Suppressor macrophage (primary cell): ENCODE measurements around the gene CCDC183.
"Not testable (repeated sequence)": the region's sequence is repeated elsewhere in the genome, so short reads cannot be mapped to it uniquely, and the experiment has no call there.

ENCODE experiments used
- DNase-seq, 4 experiments: peaks; one replicate each; pipeline ENCODE4 v3.0.0-alpha.2; 2020 to 2022

The CCDC183 gene

DNA sequence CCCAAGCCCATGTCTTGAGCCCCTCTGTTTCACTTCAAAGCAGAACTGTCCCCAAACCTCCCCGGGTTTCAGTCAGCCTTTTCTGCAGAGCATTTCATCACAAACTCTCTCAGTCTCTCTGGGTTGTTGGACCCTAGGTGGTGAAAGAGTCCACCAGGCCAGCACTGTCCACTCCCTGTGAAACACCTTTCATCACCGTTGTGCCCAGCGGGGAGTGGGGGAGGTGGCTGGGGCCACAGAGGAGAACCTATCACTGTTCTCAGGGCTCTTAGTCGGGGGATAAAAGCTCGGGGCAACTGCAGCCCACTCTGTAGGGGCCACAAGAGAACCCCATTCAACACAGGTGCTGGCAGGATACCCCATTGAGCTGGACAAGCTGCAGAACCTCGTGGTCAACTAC, 6.2 kb downstream of the CCDC183 start:
- no peak for DNase-seq

DNA sequence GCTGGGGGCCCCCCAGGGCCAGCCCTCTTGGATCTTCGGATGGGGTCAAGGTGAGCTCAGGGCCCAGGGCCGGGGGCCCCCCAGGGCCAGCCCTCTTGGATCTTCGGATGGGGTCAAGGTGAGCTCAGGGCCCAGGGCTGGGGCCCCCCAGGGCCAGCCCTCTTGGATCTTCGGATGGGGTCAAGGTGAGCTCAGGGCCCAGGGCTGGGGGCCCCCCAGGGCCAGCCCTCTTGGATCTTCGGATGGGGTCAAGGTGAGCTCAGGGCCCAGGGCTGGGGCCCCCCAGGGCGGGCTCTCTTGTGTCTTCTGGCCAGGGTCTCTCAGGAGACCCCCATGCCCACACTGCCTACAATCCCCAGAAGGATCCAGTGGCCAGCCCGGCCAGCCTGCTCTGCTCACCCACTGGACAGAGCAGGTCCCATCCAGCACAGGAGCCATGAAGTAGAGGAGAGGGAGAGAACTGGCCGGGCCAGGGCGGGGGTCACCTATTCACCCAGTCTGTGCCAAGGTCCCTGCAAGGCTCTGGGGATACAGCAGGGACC, 6.9 kb downstream of the CCDC183 start:
- not testable (repeated sequence) for DNase-seq

DNA sequence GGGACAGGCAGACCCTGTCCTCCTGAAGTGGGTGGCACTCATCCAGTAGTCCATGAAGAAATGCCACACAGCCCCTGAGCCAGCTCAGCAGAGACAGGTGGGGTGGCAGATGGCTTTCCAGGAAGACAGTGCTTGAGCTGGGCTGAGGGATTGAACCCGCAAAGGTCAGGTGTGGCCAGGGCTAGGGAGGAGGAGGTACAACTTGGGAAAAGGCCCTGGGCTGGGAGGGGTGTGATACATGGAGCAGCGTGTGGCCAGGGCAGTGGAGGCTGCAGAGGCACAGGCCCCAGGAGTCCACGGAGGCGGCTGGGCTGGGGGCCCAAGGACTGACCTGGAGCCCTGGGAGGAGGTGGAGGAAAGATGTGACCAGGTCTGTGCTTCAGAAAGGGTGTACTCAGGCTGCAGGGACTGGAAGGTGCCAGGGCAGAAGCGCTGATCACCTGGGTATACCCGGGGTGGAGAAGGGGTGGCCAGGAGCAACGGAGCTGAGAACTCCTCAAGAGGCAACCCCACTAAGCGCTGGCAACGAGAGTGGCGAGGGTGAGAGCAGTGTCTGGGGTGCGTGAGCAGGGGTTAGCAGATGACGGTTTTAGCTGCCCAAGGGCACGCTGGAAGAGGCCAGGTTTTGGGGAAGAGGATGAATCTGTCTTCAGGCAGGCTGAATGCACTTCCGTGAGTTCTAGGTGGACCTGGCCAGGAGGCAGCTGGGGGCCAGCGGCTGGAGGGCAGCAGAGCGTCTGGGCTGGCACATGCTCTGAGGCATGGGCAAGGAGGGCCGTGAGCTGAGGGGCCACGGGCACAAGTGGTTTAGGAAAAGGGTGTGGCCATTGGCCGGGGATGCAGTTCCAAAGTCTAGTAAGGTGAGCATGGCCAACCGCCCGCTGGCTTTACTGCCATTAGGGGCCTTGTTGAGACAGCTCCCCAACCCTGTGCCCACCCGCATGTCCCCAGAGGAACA, 7.7 kb downstream of the CCDC183 start:
- DNase-seq: no peak

DNA sequence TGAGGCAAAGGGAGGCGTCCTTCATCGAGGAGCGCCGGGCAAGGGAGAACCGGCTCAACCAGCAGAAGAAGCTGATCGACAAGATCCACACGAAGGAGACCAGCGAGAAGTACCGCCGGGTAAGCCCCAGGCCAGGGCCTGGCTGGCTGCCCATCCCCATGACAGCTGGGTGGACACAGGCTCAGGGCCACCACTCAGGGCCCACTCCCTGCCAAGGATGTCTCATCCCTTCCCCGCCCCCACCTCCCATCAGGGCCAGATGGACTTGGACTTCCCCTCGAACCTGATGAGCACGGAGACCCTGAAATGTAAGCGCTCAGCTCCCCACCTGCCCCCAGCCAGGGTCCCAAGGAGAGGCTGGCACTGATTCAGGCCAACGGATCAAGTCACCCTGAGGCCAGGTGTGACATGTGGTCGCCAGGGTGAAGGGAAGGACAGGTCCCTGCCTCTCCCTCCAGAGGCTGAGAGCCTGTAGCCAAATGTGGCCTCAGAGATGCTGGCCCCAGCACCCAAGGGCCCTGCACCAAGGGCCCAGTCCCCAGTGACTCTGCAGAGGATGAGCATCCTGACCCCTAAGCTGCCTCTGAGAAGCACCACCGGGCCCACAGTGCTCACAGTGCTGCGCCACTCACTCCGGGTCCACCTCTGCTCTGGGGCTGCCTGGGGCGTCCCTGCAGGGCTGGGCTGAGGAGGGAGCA, 8.5 kb downstream of the CCDC183 start:
- no peak for DNase-seq

DNA sequence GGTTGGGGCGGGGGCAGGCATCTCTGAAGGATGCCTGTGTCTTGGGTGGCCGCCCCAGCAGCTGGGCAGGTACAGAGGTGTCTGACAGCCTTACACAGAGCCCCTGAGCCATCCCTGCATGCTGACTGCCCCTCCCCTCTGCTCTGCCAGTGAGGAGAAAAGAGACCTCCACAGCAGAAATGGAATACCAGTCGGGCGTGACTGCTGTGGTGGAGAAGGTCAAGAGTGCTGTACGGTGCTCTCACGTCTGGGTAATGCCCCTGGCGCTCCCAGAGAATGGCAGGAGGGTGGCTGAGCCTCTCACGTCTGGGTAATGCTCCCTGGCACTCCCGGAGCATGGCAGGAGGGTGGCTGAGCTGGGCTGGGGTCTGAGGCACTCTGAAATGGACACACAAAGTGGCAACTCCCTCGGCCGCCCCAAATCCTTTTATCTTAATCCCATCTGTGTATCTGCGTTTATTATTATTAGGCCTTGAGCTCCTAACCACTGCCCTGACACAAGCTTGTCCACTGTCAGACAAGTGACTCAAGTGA, 9.1 kb downstream of the CCDC183 start:
- no peak for DNase-seq

DNA sequence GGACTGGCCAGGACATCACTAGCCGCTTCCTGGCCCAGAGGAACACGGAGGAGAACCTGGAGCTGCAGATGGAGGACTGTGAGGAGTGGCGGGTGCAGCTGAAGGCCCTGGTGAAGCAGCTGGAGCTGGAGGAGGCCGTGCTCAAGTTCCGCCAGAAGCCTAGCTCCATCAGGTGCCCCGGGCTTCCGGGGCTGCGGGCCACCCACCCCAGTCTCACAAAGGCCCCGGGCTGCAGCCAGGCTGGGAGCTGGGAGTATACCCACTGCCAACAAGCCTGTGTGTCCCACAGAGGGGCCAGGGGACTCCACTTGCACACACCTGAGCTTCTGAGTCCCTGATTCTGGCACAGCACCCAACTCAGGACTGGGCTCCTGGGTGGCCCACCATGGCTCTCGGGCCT, 9.9 kb downstream of the CCDC183 start:
- DNase-seq: no peak

DNA sequence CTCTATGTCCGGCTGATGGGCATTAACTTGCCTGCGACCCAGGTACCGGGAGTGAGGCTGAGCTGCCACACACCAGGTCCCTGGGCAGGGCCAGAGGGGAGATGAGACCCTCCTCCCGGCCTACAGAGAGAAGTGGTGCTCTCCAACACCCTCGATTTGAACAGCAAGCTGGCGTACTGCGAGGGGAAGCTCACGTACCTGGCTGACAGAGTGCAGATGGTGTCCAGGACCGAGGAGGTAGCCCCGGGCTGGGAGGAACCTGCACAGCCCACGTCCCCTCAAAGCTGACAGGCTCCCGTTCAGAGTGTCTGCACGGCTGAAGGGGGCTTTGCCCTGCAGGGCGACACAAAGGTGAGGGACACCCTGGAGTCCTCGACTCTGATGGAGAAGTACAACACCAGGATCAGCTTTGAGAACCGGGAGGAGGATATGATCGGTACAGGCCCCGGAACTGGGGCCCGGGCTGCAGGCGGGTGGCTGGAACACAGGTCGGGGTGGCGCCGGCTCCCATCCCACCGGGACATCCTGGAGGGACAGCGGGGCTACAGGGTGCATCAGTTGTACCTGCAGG, 10.6 kb downstream of the CCDC183 start:
- DNase-seq: no peak

DNA sequence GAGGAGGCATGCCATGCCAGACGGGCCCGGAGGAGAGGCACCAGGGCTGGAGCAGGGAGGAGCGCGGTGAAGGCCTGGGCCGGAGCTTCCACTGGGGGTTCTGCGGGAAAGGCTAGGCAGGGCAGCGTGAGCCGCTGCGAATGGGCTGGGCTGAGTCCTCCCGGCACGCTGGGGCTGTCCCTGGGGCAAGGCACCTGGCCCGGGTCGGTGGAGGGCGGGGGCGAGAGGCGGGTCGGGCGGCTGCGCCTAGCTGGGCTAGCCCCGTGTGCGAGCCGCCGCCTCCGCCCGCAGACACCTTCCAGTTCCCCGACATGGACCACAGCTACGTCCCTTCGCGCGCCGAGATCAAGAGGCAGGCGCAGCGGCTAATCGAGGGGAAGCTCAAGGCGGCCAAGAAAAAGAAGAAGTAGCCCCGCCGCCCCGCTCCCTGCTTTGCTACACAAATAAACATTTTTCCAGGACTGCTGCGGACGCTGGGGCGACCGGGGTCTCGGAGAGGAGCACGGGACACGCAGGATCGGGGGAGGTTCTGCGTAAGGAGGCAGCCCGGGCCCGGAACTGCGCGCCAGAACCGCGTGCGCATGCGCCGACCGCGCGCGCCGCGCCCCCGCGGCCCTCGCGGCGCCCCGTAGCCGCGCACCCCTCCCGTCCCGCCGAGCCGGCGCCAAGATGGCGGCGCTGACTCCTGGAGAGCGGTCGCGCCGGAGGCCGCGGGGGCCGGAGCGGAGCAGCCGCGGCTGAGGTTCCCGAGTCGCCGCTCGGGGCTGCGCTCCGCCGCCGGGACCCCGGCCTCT, 11.3 kb downstream of the CCDC183 start, which contains the start of gene RABL6:
RABL6 (plus strand) TSS at position 668 of the 794 bp plus-strand sequence. CDS start 249 bp downstream, outside the sequence.
- peak; percentile 85 to 95 (median 92) for DNase-seq

DNA sequence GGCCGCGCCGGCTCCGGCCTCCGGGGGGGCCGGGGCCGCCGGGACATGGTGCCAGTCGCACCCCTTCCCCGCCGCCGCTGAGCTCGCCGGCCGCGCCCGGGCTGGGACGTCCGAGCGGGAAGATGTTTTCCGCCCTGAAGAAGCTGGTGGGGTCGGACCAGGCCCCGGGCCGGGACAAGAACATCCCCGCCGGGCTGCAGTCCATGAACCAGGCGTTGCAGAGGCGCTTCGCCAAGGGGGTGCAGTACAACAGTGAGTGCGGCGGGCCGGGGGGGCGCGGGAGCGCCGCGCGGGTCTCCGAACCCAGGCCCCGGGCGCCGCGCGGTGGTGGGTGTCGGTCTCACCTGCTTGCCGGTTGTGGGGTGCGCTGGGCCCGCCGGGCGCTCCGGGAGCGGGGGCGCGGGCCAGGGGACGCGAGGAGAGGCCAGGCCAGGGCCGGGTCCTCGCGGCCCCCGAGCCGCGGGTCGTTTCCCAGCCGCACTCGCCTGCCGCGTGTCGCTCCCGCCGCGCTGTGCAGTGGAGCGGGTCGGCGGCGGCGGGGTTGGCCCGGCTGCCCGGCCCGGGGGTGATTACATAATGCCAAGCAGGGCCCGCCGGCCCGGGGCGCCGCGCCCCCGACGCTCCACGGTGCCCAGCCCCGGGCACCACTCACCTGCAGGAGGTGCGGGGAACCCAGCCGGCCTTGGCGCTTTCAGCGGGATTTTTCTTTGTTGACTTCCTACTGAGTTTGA, 12.1 kb downstream of the CCDC183 start:
- DNase-seq: no peak

DNA sequence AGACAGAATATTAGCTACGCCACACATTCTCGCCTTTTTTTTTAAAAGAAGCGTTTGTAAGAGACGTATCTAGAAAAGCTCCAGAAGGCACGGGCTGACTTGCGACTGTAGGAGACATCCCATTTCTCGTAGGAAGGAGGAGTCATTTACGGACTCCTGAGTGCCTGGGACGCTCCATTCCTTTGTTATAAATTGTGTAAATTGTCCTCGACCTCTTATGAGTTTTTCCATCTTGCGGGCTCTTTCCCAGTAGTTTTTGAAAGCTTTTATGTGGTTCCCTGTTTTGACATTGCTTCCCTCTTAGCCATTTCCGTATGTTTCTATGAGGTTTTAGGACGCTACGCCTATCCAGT, 12.6 kb downstream of the CCDC183 start:
- peak; percentile 25 to 43 (median 33) for DNase-seq

DNA sequence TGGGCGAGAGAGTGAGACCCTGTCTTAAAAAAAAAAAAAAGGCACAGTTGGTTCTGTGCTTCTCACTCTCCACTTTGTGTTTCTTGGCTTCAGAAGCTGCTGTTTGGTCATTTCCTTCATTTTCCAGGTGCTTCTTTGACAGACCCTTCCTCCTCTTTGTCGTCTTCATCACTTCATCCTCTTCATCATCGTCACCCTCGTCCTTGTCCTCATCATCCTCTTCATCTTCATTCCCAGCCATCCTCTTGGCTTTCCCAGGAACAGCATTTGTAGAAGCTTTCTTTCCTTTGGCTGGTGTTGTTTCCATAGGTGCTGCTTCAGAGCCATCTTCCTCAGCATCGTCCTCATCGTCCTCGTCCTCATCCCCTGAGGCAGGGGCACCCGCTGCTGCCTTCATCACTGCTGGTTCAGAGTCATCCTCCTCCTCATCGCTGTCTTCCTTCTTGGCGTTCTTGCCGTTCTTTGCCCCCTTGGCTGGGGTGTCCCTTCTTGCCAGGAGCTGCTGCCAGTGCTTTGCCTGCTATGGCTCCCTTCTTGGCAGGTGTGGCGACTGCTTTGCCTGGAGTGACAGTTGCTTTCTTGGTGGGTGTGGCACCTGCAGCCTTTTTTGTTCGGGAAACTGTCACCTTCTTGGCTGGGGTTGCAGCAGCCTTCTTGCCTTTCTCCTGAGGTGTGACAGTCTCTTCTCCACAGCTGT, 18.7 kb downstream of the CCDC183 start:
- DNase-seq: no peak

DNA sequence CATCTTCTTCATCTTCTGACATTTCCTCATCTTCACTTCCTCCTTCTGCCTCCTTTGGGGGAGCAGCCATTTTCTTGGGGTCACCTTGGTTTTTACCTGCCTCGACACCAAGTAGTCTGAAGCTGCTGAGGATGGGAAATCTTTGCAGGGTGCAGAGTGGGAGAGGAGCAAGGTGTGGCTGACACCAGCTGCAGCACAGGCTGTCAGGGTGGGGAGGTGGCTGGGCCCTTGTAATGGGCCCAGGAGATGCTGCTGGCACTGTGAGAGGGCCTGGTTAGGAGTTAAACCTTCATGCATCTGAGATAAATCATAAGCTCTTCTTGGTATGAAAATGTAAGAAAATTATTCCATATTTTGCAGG, 19.3 kb downstream of the CCDC183 start:
- DNase-seq: no peak

DNA sequence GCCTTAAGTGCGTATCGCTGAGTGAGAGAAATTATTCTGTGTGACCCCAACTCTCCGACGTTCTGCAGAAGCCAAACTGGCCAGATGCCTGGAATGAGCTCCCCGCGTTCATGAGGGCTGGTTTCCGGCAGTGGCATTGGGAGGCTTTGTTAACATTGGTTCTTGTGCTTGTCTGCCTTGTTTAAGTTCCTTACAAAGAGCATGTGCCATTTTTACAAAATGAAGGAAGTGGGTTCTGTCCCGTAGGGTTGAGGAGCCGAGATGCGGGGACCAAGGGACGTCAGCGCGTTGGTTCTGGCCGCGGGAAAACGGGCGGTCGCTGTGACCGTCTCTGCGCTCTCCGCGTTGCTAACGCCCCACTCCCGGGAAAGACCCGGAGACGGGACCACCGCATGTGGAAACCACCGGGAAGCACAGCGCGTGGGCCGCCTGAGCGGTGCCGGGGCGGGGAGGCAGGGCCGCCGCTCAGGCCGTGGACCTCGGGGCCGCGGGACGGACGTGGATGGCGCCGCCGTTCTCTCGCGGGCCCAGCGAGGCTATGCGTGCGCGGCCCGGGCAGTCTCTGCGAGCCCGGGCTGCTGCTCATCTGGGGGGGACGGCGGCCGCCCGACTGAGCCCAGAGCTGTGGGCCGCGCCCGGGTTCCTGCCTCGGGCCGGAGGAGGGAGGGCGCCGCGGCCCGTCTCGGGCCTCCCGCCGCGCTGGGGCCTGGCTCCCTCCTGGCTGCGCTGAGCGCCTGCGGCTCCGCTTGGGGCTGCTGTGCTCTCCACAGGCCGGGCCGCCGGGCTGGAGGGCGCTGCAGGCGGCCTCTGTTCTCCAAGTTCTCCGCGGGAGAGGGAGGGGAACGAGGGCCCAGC, 25.1 kb downstream of the CCDC183 start:
- peak; percentile 14 to 53 (median 50) for DNase-seq

DNA sequence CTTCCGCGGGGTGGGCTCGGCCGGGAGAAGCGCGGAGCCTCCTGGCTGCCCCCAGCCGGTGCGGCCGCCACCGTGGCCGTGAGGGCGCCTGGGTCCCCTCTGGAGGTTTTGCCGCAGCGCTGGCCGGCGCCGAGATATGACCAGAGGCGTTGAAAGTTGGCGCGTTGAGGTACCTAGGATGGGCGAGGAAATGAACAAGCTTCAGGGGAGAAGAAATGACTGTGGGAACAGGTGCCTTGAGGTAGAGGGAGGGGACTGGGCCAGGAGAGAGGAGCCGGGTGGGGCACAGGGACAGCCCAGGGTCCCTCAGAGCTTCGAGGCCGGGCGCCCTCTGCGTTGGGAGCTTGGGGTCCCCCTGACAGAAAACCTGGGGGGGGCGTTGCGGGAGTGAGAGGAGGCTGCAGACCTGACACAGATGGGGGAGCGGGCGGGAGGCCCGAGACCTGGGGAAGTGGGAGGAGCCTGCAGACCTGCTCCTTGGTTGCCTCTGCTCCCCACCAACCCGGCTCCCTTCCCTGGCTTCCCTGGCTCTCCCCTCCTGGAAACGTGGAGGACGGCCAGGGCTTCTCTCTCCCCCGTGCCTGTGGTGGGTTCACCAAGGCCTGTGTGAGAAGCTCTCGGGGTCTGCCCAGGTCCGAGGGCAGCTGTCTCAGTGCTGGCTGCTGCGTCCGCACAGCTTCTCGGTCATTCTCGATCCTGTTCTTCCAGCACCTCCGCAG, 25.8 kb downstream of the CCDC183 start:
- DNase-seq: no peak

DNA sequence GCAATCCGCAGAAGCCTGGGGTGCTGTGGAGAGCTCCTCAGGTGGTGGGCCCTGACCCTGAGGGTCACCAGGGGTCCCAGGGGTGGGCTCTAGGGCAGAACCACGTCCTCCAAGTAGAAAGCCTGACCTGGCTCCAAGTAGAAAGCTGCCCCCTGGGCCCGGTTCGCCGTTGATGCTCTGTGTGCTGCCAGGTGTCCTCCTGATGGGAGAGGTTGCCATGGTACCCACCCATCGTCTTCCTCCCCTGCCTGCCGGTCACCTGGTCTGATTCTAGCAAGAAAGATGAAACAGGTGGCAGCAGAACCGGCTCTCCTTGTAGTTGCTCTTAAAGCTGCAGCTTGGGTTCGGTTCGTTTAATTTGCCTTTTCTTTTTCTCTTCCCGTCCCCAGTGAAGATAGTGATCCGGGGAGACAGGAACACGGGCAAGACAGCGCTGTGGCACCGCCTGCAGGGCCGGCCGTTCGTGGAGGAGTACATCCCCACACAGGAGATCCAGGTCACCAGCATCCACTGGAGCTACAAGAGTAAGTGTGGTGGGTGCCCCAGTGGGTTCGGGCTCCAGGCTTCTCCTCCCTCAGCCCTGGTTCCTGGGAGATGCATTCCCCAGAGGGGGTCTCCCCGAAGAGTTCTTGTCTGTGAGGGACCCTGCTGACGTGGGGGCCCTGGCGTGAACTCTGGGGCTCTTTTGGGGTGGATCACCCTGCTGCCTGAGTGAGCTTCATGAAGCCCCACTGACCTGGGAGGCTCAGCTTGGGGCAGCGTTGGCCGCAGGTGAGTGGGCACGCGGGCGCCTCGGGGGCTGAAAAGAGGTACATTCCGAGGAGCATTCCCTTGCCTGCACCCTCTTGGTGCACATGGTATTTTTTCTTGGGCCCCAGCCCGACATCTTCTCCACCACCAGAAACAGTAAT, 27.3 kb downstream of the CCDC183 start:
- no peak for DNase-seq

DNA sequence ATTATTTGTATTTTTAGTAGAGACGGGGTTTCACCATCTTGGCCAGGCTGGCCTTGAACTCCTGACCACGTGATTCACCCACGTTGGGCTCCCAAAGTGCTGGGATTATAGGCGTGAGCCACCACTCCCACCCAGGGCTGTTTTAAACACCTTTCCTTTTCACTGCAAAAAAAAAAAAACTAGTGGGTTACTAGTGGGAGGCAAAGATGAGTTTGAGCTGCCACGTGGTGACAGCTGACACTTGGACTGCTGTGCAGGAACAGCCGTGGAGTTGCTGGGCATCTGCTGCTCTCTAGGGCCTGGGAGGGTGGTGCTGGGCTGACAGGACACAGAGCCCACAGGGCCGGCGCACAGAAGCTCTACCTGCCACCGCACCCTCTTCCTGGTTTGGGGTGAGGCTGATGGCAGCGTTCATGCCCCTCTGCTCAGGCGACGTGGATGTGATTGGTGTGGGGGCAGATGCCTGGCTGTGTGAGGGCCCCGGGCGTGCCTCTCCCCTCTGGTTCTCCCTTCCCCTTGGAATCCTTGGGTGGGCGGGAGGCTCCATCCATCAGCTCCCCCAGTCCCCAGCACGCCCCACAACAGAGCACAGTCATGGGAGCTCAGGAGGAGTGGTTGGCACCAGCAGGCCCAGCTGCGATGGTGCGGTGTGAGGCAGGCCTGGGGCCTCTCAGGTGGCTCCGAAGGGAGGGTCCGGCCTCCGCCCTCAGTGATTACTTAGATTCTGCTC, 28.5 kb downstream of the CCDC183 start:
- no peak for DNase-seq
